Medulla oblongata (tissue), 1 donor: ENCODE results near the gene TSPYL2.

ENCODE experiments used
- DNase-seq: peaks from one replicate; pipeline ENCODE4 v3.0.0-alpha.2; 2015; ENCODE audit errors: extremely low spot score

TSPYL2 gene

GRCh38 chrX:53081925-53082772 is at the start of gene TSPYL2:
Gene TSPYL2, plus strand, starts transcription at chrX:53082367. Its CDS starts 132 bp downstream, at chrX:53082499.
- peak; percentile 97 for DNase-seq

GRCh38 chrX:53036149-53036548 is 46.0 kb upstream of the TSPYL2 start:
- no peak for DNase-seq

- no peak for DNase-seq
Measured at GRCh38 chrX:53039236-53039635, 42.9 kb upstream of the TSPYL2 start.

GRCh38 chrX:53044995-53045394 is 37.2 kb upstream of the TSPYL2 start:
- DNase-seq: no peak

GRCh38 chrX:53047228-53047627 is 34.9 kb upstream of the TSPYL2 start:
- DNase-seq: no peak

- peak; percentile 72 for DNase-seq
Measured at GRCh38 chrX:53048169-53049126, 33.7 kb upstream of the TSPYL2 start, which contains the start of gene GPR173. Gene GPR173, plus strand, starts transcription at chrX:53048789. Its CDS starts 27,833 bp downstream, at chrX:53076622.

GRCh38 chrX:53049127-53049517 is 33.0 kb upstream of the TSPYL2 start:
- DNase-seq: no peak

GRCh38 chrX:53050841-53051240 is 31.3 kb upstream of the TSPYL2 start:
- DNase-seq: no peak

GRCh38 chrX:53055244-53055849 is 26.8 kb upstream of the TSPYL2 start:
- DNase-seq: no peak

- DNase-seq: no peak
Measured at GRCh38 chrX:53056292-53056691, 25.9 kb upstream of the TSPYL2 start.

- DNase-seq: no peak
Measured at GRCh38 chrX:53065104-53065503, 17.1 kb upstream of the TSPYL2 start.

- no peak for DNase-seq
Measured at GRCh38 chrX:53071064-53071463, 11.1 kb upstream of the TSPYL2 start.

GRCh38 chrX:53071604-53072417 is 10.4 kb upstream of the TSPYL2 start:
- DNase-seq: peak; percentile 83

GRCh38 chrX:53072418-53073114 is 9.6 kb upstream of the TSPYL2 start:
- DNase-seq: no peak

GRCh38 chrX:53073115-53073586 is 9.0 kb upstream of the TSPYL2 start:
- no peak for DNase-seq

GRCh38 chrX:53075011-53075410 is 7.2 kb upstream of the TSPYL2 start:
- no peak for DNase-seq

GRCh38 chrX:53076671-53077070 is 5.5 kb upstream of the TSPYL2 start:
- DNase-seq: no peak

GRCh38 chrX:53077207-53078197 is 4.7 kb upstream of the TSPYL2 start:
- DNase-seq: no peak

- DNase-seq: no peak
Measured at GRCh38 chrX:53078943-53079342, 3.2 kb upstream of the TSPYL2 start.
